Sigmoid colon (tissue), 3 donors: Measurements from ENCODE around the gene SZT2.

Source experiments
- CTCF ChIP-seq, 4 experiments: fragments of 450-650 bp in 3 of 4; fragments of 200-600 bp in 1 of 4; IDR thresholded peaks; one replicate each; pipeline ENCODE4 v1.5.1; 2016 to 2019; ENCODE audit warnings: antibody characterized with exemption in 4 of 4, mild to moderate bottlenecking in 3 of 4, moderate library complexity in 2 of 4
- POLR2A ChIP-seq, 2 donors: fragments of 450-650 bp; IDR thresholded peaks; one replicate each; pipeline ENCODE4 v1.6.1; 2016; ENCODE audit warnings: antibody characterized with exemption in 2 of 2, mild to moderate bottlenecking in 2 of 2, moderate library complexity in 2 of 2

- TF ChIP-seq CTCF (IDR thresholded peaks at IDR 0.05) (no peak), POLR2A (IDR thresholded peaks at IDR 0.05) (no peak)
Observed at GRCh38 chr1:43492826-43493225, 103.1 kb downstream of the SZT2 start.
